Liver (tissue), 9 donors: Measurements from ENCODE around the gene C16orf92. TPM values are rescaled to one million over a fixed set of nuclear protein-coding genes. Genes with fewer than 3 reads are reported as not detected.

Source experiments
- DNase-seq: peaks from one replicate; pipeline ENCODE4 v3.0.0-alpha.2; 2017; ENCODE audit warnings: low spot score
- H3K27ac ChIP-seq, 2 donors: one replicate each; pipeline ENCODE4 v1.7.0; 2013; ENCODE audit warnings: inconsistent platforms in 2 of 2, low read length in 2 of 2, control low read depth in 1 of 2, low read depth in 1 of 2, mild to moderate bottlenecking in 1 of 2
- H3K27me3 ChIP-seq, 4 donors: one replicate each; pipeline versions ENCODE4 v1.6.1 to v1.7.0; 2013; ENCODE audit warnings: low read length in 3 of 4, inconsistent platforms in 1 of 4, mild to moderate bottlenecking in 1 of 4, moderate library complexity in 1 of 4; ENCODE audit not compliant: control insufficient read depth in 4 of 4, insufficient read depth in 4 of 4
- H3K36me3 ChIP-seq, 4 donors: one replicate each; pipeline versions ENCODE4 v1.6.1 to v1.7.0; 2013; ENCODE audit warnings: low read length in 3 of 4, mild to moderate bottlenecking in 3 of 4, low read depth in 1 of 4, moderate library complexity in 1 of 4; ENCODE audit not compliant: control insufficient read depth in 4 of 4, insufficient read depth in 3 of 4
- H3K4me1 ChIP-seq, 4 donors: one replicate each; pipeline versions ENCODE4 v1.6.1 to v1.7.0; 2013; ENCODE audit warnings: low read length in 3 of 4, mild to moderate bottlenecking in 3 of 4, moderate library complexity in 1 of 4; ENCODE audit not compliant: control insufficient read depth in 4 of 4, insufficient read depth in 4 of 4
- H3K4me3 ChIP-seq, 3 donors: one replicate each; pipeline versions ENCODE4 v1.6.1 to v1.7.0; 2013; ENCODE audit warnings: low read length in 3 of 3, control low read depth in 1 of 3, low read depth in 1 of 3, mild to moderate bottlenecking in 1 of 3
- H3K9ac ChIP-seq, 2 donors: one replicate each; pipeline ENCODE4 v1.7.0; 2013; ENCODE audit warnings: low read length in 2 of 2, mild to moderate bottlenecking in 2 of 2, moderate library complexity in 2 of 2, control low read depth in 1 of 2, low read depth in 1 of 2
- H3K9me3 ChIP-seq, 4 donors: one replicate each; pipeline versions ENCODE4 v1.6.1 to v1.7.0; 2013; ENCODE audit warnings: low read length in 3 of 4; ENCODE audit not compliant: control insufficient read depth in 4 of 4
- EGR1 ChIP-seq, 2 donors: IDR thresholded peaks; 2 replicates each; pipeline ENCODE4 v1.6.1; 2016 to 2018; ENCODE audit warnings: antibody characterized with exemption in 2 of 2, low read depth in 2 of 2
- FOXA1 ChIP-seq: IDR thresholded peaks from 2 replicates; pipeline ENCODE4 v1.6.1; 2016; ENCODE audit warnings: antibody characterized with exemption
- FOXA2 ChIP-seq: IDR thresholded peaks from 2 replicates; pipeline ENCODE4 v1.6.1; 2016; ENCODE audit warnings: antibody characterized with exemption
- GABPA ChIP-seq, 2 donors: IDR thresholded peaks in 1 of 2; conservative IDR thresholded peaks in 1 of 2; 2 replicates each; pipeline ENCODE4 v1.6.1; 2016; ENCODE audit warnings: antibody characterized with exemption in 2 of 2, mild to moderate bottlenecking in 1 of 2, moderate library complexity in 1 of 2
- HNF4A ChIP-seq, 2 donors: conservative IDR thresholded peaks; 2 replicates each; pipeline ENCODE4 v1.6.1; 2016; ENCODE audit warnings: antibody characterized with exemption in 2 of 2, mild to moderate bottlenecking in 2 of 2
- HNF4G ChIP-seq: IDR thresholded peaks from 2 replicates; pipeline ENCODE4 v1.6.1; 2016; ENCODE audit warnings: antibody characterized with exemption
- NR2F2 ChIP-seq: IDR thresholded peaks from 2 replicates; pipeline ENCODE4 v1.6.1; 2016; ENCODE audit warnings: antibody characterized with exemption
- RAD21 ChIP-seq, 2 donors: IDR thresholded peaks; 2 replicates each; pipeline ENCODE4 v1.6.1; 2016; ENCODE audit warnings: antibody characterized with exemption in 2 of 2, mild to moderate bottlenecking in 2 of 2
- RXRA ChIP-seq, 2 donors: IDR thresholded peaks; 2 replicates each; pipeline ENCODE4 v1.6.1; 2017 to 2018; ENCODE audit warnings: antibody characterized with exemption in 2 of 2, mild to moderate bottlenecking in 1 of 2
- SP1 ChIP-seq: IDR thresholded peaks from 2 replicates; pipeline ENCODE4 v1.6.1; 2018; ENCODE audit warnings: antibody characterized with exemption, mild to moderate bottlenecking
- TAF1 ChIP-seq: conservative IDR thresholded peaks from 2 replicates; pipeline ENCODE4 v1.6.1; 2016; ENCODE audit warnings: antibody characterized with exemption, mild to moderate bottlenecking
- YY1 ChIP-seq: IDR thresholded peaks from 2 replicates; pipeline ENCODE4 v1.6.1; 2016; ENCODE audit warnings: antibody characterized with exemption, mild to moderate bottlenecking
- WGBS: extraction: QIAGEN DNeasy Blood & Tissue Kit; methylation state at CpG from one replicate; pipeline ENCODE4 v1.1.7; 2013; 5-methylcytosine and 5-hydroxymethylcytosine counted together
- polyA plus RNA-seq, 2 donors: library from polyadenylated mRNA; stranded (reverse) in 1 of 2; unstranded in 1 of 2; fragments of 200-250 nt in 1 of 2; fragments of >200 nt in 1 of 2; fragmentation: Nextera tagmentation in 1 of 2; extraction: Ambion mirVana in 1 of 2; gene quantifications; one replicate each; pipeline versions ENCODE4 v1.2.1 to v1.2.3, GENCODE V29; 2013 to 2015
- total RNA-seq, 2 donors: library from RNA; depleted of rRNA; stranded (reverse); fragments of >200 nt; gene quantifications; one replicate each; pipeline ENCODE4 v1.2.3, GENCODE V29; 2014
- TF ChIP-seq, protein P1 (sequence below): IDR thresholded peaks from 2 replicates; pipeline ENCODE4 v1.6.1; 2016; ENCODE audit warnings: antibody characterized with exemption
- TF ChIP-seq, protein P2 (sequence below): fragments of 150-350 bp; IDR thresholded peaks from 2 replicates; pipeline ENCODE4 v1.5.1; 2017; ENCODE audit warnings: improper control_type of control experiment, low read depth, low read length; ENCODE audit not compliant: missing input control
- TF ChIP-seq, protein P3 (sequence below): IDR thresholded peaks from 2 replicates; pipeline ENCODE4 v1.6.1; 2016; ENCODE audit warnings: antibody characterized with exemption, mild to moderate bottlenecking
- TF ChIP-seq, protein P4 (sequence below): IDR thresholded peaks from 2 replicates; pipeline ENCODE4 v1.6.1; 2016; ENCODE audit warnings: antibody characterized with exemption
- TF ChIP-seq, protein P5 (sequence below): IDR thresholded peaks from 2 replicates; pipeline ENCODE4 v1.6.1; 2016; ENCODE audit warnings: antibody characterized with exemption
- donor health status: healthy.
- donor health status: healthy.
- donor health status: healthy.
- donor health status: healthy.
- donor health status: healthy.

C16orf92 gene
- total and polyA plus RNA-seq, 4 donors: not detected

DNA sequence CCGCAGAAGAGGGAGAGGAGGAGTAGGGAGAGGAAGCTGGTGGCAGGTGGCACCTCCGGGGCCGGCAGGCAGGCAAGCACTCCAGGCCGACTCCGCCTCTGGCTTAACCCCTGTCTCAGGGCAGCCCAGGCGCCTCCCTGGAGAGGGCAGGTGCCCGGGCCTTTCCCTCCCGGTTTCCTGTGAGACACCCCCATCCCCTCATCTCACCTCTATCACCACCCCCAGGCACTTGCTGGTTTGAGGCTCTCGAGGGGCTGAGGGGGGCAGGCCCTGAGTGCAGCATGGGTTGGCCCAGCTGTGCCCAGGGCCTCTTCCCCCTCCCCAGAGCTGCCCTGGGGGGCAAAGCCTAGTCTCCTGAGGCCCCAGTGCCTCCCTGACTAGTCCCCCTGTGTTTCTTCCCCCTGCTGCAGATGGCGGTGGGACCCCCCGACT is 18.2 kb upstream of the C16orf92 start:
- Histone ChIP-seq H3K9ac (no peak overlapping the region), H3K36me3 (peaks cover 0 to 7% (median 3%) of the 10 kb centered on the region in 4 donors), H3K4me1 (no peaks in the 10 kb centered on the region), H3K27ac (no peak overlapping the region), H3K4me3 (no peak overlapping the region), H3K9me3 (no peaks in the 10 kb centered on the region), H3K27me3 (no peaks in the 10 kb centered on the region)
- 59% methylated on average over 11 of the region's 11 CpGs for WGBS
- TF ChIP-seq TAF1 (no peak), RAD21 (IDR thresholded peaks at IDR 0.05) (no peak), EGR1 (IDR thresholded peaks at IDR 0.05; ENCODE audit: low read depth in 2 of 2) (no peak), RXRA (IDR thresholded peaks at IDR 0.05) (no peak), FOXA1 (no peak), SP1 (no peak), HNF4G (no peak), GABPA (IDR thresholded peaks at IDR 0.05 in 1 of 2, conservative IDR thresholded peaks at IDR 0.05 in 1 of 2) (no peak), HNF4A (conservative IDR thresholded peaks at IDR 0.05) (no peak), NR2F2 (no peak), YY1 (no peak), FOXA2 (no peak)
- TF ChIP-seq, protein P1, sequence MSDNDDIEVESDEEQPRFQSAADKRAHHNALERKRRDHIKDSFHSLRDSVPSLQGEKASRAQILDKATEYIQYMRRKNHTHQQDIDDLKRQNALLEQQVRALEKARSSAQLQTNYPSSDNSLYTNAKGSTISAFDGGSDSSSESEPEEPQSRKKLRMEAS: no peak
- TF ChIP-seq, protein P2, sequence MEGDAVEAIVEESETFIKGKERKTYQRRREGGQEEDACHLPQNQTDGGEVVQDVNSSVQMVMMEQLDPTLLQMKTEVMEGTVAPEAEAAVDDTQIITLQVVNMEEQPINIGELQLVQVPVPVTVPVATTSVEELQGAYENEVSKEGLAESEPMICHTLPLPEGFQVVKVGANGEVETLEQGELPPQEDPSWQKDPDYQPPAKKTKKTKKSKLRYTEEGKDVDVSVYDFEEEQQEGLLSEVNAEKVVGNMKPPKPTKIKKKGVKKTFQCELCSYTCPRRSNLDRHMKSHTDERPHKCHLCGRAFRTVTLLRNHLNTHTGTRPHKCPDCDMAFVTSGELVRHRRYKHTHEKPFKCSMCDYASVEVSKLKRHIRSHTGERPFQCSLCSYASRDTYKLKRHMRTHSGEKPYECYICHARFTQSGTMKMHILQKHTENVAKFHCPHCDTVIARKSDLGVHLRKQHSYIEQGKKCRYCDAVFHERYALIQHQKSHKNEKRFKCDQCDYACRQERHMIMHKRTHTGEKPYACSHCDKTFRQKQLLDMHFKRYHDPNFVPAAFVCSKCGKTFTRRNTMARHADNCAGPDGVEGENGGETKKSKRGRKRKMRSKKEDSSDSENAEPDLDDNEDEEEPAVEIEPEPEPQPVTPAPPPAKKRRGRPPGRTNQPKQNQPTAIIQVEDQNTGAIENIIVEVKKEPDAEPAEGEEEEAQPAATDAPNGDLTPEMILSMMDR: no peak
- TF ChIP-seq, protein P3, sequence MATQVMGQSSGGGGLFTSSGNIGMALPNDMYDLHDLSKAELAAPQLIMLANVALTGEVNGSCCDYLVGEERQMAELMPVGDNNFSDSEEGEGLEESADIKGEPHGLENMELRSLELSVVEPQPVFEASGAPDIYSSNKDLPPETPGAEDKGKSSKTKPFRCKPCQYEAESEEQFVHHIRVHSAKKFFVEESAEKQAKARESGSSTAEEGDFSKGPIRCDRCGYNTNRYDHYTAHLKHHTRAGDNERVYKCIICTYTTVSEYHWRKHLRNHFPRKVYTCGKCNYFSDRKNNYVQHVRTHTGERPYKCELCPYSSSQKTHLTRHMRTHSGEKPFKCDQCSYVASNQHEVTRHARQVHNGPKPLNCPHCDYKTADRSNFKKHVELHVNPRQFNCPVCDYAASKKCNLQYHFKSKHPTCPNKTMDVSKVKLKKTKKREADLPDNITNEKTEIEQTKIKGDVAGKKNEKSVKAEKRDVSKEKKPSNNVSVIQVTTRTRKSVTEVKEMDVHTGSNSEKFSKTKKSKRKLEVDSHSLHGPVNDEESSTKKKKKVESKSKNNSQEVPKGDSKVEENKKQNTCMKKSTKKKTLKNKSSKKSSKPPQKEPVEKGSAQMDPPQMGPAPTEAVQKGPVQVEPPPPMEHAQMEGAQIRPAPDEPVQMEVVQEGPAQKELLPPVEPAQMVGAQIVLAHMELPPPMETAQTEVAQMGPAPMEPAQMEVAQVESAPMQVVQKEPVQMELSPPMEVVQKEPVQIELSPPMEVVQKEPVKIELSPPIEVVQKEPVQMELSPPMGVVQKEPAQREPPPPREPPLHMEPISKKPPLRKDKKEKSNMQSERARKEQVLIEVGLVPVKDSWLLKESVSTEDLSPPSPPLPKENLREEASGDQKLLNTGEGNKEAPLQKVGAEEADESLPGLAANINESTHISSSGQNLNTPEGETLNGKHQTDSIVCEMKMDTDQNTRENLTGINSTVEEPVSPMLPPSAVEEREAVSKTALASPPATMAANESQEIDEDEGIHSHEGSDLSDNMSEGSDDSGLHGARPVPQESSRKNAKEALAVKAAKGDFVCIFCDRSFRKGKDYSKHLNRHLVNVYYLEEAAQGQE: no peak
- TF ChIP-seq, protein P4, sequence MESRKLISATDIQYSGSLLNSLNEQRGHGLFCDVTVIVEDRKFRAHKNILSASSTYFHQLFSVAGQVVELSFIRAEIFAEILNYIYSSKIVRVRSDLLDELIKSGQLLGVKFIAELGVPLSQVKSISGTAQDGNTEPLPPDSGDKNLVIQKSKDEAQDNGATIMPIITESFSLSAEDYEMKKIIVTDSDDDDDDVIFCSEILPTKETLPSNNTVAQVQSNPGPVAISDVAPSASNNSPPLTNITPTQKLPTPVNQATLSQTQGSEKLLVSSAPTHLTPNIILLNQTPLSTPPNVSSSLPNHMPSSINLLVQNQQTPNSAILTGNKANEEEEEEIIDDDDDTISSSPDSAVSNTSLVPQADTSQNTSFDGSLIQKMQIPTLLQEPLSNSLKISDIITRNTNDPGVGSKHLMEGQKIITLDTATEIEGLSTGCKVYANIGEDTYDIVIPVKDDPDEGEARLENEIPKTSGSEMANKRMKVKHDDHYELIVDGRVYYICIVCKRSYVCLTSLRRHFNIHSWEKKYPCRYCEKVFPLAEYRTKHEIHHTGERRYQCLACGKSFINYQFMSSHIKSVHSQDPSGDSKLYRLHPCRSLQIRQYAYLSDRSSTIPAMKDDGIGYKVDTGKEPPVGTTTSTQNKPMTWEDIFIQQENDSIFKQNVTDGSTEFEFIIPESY: no peak
- TF ChIP-seq, protein P5, sequence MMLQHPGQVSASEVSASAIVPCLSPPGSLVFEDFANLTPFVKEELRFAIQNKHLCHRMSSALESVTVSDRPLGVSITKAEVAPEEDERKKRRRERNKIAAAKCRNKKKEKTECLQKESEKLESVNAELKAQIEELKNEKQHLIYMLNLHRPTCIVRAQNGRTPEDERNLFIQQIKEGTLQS: no peak
- DNase-seq: no peak
